Stimulated activated CD4-positive, alpha-beta T cell treated with anti-CD3 and anti-CD28 coated beads, Interleukin-12 subunit alpha, Interleukin-12 subunit beta, amount 100 ng/mL, for 4 hours (primary cell): ENCODE measurements around the gene KEAP1.
"Not testable (repeated sequence)": the region's sequence is repeated elsewhere in the genome, so short reads cannot be mapped to it uniquely, and the experiment has no call there.

Experiments used
- DNase-seq: peaks from one replicate; pipeline ENCODE4 v3.0.0-alpha.2; 2020

Gene KEAP1

DNA sequence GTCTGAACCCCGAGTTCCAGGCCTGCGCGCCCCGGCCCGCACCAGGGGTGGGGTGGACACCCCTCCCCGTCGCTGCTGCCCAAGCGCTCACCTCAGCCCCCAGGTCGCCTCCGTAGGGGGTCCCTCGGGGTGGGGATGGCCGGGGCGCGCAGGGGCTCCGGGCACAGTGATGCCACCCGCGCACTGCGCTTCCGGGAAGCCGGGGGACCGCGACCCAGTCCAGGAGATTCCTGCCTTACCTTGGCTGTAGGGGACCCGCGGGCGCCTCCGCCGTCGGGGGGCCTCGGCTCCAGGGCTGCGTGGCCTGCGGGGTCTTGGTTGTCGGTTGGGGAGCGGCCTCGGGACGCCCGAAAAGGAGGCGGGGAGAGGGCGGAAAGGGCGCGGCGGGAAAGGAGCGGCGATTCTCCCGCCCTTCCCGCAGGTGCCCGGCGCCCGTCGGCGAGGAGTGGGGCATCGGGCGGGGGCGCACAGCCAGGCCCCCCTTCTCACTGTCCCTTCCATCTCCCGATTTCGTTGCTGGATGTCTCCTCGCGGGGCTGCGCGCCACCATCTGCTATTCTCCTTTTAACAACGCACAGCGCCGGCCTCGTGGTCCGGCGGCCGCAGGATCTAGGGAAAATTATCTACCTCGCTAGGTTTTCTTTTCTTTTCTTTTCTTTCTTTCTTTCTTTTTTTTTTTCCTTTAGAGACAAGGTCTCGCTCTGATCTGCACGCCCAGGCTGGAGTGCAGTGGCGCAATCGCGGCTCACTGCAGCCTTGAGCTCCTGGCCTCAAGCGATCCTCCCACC, at the start of gene KEAP1:
Gene KEAP1, minus strand, starts transcription at position 355 of the 788 bp plus-strand sequence. CDS start 3,323 bp downstream, outside the sequence.
- DNase-seq: peak; percentile 49

DNA sequence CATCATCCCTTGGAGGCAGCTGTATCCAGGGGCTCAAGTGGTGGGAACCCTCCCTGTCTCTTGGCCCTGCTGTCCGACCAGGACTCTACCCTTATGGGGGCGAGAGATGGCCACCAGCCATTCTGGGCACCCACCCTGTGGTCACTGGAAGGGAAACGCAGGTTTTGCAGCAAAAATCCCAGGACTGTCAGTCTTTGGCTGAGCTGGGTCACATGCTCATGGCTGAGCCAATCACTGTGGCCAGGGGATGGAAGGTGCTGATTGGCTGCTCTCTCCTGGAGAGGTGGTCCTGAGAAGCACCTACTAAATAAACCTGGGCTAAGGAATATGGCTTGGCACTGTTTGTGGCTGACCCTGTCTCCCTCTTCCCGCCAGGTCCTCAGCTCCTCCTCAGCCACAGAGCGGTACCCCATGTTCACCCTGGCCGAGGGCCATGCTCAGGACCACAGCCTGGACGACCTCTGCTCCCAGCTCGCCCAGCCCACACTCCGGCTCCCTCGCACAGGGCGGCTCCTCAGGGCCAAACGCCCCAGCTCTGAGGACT, 49.4 kb upstream of the KEAP1 start:
- DNase-seq: no peak

DNA sequence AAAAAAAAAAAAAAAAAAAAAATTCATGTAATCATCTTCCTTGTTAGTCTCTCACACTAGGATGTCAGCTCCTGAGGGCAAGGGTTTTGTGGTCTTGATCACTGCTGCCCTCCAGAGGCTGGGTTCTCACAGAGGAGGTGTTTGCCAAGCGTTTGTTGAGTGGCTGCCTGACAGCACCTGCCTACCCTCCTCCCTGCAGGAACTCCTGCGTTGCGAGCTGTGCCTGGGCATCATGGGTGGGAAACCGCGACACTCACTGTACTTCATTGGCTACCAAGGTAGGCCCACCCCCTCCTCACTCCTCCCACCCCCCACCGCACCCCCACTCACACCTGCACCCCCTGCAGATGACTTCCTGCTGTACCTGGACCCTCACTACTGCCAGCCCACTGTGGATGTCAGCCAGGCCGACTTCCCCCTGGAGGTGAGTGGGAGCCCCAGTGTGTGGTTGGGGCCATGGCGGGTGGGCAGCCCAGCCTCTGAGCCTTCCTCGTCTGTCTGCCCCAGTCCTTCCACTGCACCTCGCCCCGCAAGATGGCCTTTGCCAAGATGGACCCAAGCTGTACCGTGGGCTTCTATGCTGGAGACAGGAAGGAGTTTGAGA, 48.6 kb upstream of the KEAP1 start:
- DNase-seq: peak; percentile 38

GRCh38 chr19:10551006-10551405, 47.9 kb upstream of the KEAP1 start:
- not testable (repeated sequence) for DNase-seq

DNA sequence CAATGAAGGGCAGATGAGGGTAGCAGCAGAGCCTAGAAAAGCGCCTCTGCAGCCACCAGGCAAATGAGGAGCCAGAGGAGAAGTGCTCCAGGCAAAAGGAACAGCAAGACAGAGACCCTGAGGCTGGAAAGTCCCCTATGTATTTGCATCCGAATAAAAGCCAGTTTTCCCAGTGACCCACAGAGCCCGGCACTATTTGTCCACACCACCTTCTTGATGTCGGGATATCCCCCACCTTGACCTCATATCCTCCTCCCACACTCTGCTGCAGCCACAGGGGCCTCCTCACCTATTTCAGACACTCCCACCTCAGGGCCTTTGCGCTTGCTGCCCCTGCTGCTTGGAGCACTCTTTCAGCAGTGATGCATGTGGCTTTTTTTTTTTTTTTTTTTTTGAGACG, 47.2 kb upstream of the KEAP1 start:
- DNase-seq: no peak

DNA sequence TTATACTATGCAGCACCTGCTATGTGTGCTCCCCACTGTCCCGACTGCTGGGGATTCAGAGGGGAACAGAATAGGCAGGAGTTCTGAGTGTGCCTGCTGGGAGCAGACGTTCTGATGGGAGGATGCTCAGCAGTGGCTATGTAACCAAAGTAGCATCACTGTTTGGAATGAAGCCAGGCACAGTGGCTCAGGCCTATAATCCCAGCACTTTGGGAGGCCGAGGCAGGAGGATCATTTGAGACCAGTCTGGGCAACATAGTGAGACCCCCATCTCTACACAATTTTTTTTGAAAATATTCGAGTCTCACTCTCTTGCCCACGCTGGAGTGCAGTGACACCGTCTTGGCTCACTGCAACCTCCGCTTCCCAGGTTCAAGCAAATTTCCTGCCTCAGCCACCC, 46.6 kb upstream of the KEAP1 start:
- no peak for DNase-seq

DNA sequence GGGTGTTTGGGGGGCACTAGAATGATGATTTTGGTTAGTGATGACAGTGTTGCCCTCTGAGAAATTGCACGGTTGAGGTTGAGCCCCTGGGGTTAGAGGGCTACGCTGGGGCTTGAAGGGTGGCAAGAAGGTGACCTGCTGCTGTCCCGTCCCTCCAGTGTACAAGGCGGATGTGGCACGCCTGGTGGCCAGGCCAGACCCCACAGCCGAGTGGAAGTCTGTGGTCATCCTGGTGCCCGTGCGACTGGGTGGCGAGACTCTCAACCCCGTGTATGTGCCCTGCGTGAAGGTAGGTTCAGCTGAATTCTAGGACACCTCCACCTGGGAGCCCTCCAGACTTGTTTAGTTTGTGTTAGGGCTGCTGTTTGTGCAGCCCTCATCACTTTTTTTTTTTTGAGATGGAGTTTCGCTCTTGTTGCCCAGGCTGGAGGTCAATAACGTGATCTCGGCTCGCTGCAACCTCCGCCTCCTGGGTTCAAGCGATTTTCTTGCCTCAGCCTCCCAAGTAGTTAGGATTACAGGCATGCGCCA, 45.7 kb upstream of the KEAP1 start:
- DNase-seq: no peak

DNA sequence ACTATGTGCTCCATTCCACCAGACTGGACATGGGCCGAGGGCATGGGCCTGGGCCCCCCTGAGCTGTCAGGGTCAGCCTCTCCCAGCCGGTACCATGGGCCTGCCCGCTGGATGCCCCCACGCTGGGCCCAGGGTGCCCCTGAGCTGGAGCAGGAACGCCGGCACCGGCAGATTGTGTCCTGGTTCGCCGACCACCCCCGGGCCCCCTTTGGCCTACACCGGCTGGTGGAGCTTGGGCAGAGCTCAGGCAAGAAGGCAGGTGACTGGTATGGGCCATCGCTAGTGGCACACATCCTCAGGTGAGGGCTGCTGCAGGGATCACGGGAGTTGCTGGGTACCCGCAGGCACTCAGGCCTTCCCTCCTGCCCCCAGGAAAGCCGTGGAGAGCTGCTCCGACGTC, 43.7 kb upstream of the KEAP1 start:
- no peak for DNase-seq

DNA sequence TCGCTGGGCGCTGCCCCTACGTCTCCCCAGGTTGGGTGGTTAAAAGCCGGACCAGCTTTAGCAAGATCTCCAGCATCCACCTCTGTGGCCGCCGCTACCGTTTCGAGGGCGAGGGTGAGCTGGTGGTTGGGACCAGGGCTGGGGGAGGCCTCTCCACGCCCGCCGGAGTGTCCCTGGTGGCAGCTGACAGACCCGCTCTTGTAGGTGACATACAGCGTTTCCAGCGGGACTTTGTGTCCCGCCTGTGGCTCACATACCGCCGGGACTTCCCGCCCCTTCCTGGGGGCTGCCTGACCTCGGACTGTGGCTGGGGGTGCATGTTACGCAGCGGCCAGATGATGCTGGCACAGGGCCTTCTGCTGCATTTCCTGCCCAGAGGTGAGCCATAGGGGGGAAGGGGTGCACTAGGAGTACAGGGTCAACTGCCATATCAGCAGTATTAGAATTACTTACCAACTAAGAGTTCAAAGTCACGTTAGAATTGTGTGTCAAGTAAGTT, 41.6 kb upstream of the KEAP1 start:
- DNase-seq: no peak

DNA sequence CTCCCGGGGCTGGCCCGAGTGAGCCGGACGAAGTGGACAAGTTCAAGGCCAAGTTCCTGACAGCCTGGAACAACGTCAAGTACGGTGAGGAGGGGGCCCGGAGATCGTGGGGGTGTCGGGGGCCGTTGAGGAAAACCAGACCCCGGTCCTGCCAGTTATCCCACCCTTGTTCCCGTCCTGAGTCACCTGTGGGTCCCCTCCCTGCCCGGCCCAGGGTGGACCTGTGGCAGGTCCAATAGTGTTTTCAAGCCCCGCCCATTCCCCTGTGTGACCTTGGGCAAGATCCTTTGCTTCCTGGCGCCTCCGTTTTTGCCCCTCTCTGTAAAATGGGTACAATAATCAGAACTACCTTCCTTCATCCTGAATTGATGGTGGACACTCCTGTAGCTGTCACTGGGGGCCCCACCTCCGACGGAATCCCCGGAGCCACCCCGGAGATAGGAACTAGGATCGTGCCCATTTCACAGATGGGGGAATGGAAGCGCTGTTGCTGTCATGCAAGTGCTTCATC, 41.1 kb upstream of the KEAP1 start:
- no peak for DNase-seq

DNA sequence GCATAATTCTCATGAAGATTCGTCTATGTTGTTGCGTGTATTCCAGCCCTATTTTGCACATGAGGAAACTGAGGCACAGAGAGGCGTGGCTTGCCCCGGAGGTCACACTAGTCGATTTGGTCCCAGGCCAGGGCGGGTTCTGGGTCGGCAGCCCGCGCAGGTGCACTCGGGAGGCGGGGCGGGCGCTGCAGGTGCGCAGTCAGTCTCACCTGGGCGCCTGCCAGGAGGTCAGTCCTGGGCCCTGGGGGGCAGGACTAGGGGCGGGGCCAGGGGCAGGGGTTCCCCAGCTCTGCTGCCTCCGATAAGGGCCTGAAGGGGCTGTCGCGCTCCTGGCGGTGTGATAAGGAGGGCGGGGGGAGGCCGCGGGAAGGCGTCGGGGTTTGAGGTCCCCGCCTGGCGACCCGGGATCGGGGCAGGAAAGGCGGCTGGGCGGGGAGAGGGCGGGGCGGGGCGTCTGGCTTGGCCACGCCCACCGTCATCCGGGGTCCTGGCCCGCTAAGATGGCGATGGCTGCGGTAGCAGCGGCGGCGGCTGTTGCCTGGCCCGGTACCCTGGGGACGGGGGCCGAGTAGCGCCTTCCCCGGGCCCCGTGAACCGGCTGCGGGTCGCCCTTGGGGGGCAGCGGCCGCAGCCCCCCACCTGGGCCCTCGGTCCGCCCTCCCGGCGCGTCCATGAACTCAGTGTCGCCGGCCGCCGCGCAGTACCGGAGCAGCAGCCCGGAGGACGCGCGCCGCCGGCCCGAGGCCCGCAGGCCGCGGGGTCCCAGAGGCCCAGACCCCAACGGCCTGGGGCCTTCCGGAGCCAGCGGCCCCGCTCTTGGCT, 40.5 kb upstream of the KEAP1 start, which contains the start of gene ATG4D:
Gene ATG4D, plus strand, starts transcription at position 485 of the 822 bp plus-strand sequence. Its CDS starts 187 bp downstream, at position 672.
- DNase-seq: peak; percentile 80

DNA sequence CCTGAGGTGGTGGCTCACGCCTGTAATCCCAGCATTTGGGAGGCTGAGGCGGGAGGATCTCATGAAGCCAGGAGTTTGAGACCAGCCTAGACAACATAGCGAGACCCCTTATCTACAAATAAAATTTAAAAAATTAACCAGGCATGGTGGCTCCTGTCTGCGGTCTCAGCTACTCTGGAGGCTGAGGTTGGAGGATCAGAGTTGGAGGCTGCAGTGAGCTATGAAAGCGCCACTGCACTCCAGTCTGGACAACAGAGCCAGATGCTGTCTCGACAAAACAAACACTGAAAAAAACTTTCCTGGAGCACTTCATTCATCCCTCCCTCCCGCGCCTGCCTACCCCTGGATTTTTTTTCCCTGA, 39.9 kb upstream of the KEAP1 start:
- no peak for DNase-seq

- DNase-seq: not testable (repeated sequence)
Observed at GRCh38 chr19:10539016-10539415, 35.9 kb upstream of the KEAP1 start.

DNA sequence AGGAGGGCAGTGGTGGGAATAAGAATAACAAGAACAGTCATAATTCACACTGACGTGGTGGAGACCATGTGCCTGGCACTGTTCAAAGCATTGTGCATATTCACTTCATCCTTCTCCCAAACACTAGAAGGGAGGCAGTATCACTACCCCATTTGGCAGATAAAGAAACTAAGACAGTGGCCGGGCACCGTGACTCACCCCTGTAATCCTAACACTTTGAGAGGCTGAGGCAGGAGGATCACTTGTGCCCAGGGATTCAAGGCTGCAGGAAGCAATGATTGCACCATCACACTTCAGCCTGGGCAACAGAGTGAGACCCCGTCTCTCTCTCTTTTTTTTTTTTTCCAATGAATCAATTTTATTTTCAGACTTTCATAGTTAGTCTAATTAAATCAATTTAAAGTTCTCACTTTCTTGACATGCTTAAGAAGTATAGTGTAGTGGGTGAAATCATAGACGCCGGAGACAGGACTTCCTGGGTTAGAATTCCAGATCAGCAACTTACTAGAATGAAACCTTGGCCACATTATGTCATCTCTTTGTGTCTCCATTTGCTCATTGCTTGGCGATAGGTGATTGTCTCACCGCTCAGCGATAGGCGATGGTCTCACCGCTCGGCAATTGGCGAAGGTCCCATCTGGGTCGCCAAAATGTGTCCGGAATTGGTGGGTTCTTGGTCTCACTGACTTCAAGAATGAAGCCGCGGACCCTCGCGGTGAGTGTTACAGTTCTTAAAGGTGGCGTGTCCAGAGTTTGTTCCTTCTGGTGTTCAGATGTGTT, 35.2 kb upstream of the KEAP1 start:
- DNase-seq: no peak

DNA sequence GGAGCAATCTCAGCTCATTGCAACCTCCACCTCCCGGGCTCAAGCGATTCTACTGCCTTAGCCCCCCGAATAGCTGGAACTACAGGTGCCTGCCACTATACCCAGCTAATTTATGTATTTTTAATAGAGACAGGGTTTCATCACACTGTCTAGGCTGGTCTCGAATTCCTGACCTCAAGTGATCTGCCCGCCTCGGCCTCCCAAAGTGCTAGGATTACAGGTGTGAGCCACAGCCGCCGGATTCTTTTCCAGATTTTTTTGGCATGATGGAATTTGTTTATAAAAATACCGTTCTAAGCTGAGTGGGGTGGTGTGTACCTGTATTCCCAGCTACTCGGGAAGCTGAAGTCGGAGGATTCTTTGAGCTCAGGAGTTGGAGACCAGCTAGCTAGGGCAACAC, 34.5 kb upstream of the KEAP1 start:
- no peak for DNase-seq

DNA sequence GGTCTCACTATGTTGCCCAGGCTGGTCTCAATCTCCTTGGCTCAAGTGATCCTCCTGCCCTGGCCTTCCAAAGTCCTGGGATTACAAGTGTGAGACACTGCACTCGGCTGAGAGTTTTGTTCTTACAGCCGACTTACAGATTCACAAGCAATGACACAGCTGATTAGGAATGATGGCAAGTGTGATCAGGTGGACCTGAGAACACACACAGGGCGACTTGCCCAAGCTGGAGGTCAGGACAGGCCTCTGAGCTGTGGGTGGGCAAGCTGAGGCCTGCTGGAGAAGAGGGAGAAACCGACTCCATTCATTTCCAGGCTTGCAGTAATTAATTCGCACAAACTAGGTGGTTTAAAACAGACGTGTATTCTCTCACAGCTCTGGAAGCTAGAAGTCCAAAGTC, 32.5 kb upstream of the KEAP1 start:
- no peak for DNase-seq

GRCh38 chr19:10533646-10534386, 30.7 kb upstream of the KEAP1 start:
- no peak for DNase-seq

DNA sequence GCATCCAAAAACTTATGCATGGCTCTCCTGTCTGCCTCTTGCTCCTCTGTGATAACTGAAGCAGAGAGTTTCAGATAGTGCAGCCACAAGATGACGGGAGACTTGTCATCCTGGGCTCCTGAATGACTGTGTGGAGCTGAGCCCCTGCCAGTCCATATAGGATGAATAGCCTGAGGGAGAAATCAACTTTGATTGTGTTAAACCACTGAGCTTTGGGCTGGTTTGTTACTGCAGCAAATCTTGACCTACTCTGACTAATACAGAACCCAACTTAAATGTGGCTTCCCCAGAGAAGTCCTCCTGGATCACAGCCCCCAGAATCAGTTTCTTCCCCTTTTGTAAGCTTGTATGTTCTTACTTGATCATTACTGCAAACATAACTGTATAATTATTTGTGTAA, 29.3 kb upstream of the KEAP1 start:
- no peak for DNase-seq

DNA sequence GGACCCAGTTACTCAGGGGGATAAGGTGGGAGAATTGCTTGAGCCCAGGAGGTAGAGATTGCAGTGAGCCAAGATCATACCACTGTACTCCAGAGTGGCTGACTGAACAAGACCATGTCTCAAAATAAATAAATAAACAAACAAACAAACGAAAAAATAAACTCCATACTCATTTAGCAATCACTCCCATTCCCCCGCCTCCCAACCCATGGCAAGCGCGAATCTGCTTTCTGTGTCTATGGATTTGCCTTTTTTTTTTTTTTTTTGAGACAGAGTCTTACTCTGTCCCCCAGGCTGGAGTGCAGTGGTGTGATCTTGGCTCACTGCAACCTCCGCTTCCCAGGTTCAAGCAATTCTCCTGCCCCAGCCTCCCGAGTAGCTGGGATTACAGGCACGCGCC, 23.7 kb upstream of the KEAP1 start:
- not testable (repeated sequence) for DNase-seq

DNA sequence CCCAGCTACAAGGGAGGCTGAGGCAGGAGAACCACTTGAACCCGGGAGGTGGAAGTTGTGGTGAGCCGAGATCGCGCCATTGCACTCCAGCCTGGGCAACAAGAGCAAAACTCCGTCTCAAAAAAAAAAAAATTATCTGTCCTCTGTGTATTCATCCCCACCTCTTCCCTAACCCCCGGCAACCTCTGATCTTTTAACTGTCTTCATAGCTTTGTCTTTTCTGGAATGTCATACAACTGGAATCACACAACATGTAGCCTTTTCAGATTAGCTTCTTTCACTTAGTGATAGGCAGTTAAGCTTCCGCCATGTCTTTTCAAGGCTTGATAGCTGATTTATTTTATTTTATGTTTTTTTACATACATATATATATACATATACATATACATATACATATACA, 22.5 kb upstream of the KEAP1 start:
- no peak for DNase-seq

GRCh38 chr19:10523135-10523636, 20.0 kb upstream of the KEAP1 start:
- DNase-seq: no peak
